Adipocyte (in vitro differentiated cells): ENCODE measurements around the gene APBA1.
"Not testable (repeated sequence)": the region's sequence is repeated elsewhere in the genome, so short reads cannot be mapped to it uniquely, and the experiment has no call there.

Source experiments
- DNase-seq: peaks from one replicate; pipeline ENCODE4 v3.0.0-alpha.2; 2015; ENCODE audit warnings: low read depth
- H3K27me3 ChIP-seq: replicated peaks from 2 replicates; pipeline ENCODE4 v1.7.0; 2013; ENCODE audit warnings: mild to moderate bottlenecking, low read length, moderate library complexity; ENCODE audit not compliant: control insufficient read depth, insufficient read depth
- H3K36me3 ChIP-seq: 2 replicates; pipeline ENCODE4 v1.7.0; 2013; ENCODE audit warnings: low read length, mild to moderate bottlenecking, moderate library complexity; ENCODE audit not compliant: control insufficient read depth, insufficient read depth, severe bottlenecking
- H3K4me1 ChIP-seq: 2 replicates; pipeline ENCODE4 v1.7.0; 2013; ENCODE audit warnings: mild to moderate bottlenecking, low read length, moderate library complexity; ENCODE audit not compliant: control insufficient read depth, insufficient read depth
- H3K4me3 ChIP-seq: 2 replicates; pipeline ENCODE4 v1.7.0; 2013; ENCODE audit warnings: mild to moderate bottlenecking, low read length, moderate library complexity
- H3K9ac ChIP-seq: 2 replicates; pipeline ENCODE4 v1.7.0; 2013; ENCODE audit warnings: mild to moderate bottlenecking, low read length, moderate library complexity
- H3K9me3 ChIP-seq: 2 replicates; pipeline ENCODE4 v1.7.0; 2013; ENCODE audit warnings: mild to moderate bottlenecking, low read length, moderate library complexity; ENCODE audit not compliant: control insufficient read depth

The APBA1 gene

GRCh38 chr9:69440254-69440955, 231.8 kb downstream of the APBA1 start:
- not testable (repeated sequence) for H3K36me3 ChIP-seq, H3K9ac ChIP-seq, DNase-seq, H3K4me1 ChIP-seq, H3K27me3 ChIP-seq, H3K9me3 ChIP-seq, H3K4me3 ChIP-seq

DNA sequence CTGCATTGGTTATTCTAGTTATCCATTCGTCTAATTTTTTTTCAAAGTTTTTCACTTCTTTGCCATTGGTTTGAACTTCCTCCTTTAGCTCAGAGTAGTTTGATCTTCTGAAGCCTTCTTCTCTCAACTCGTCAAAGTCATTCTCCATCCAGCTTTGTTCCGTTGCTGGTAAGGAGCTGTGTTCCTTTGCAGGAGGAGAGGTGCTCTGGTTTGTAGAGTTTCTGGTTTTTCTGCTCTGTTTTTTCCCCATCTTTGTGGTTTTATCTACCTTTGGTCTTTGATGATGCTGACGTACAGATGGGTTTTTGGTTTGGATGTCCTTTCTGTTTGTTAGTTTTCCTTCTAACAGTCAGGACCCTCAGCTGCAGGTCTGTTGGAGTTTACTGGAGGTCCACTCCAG, 232.5 kb downstream of the APBA1 start:
- not testable (repeated sequence) for H3K9ac ChIP-seq, H3K4me1 ChIP-seq, DNase-seq, H3K27me3 ChIP-seq, H3K9me3 ChIP-seq, H3K36me3 ChIP-seq, H3K4me3 ChIP-seq

DNA sequence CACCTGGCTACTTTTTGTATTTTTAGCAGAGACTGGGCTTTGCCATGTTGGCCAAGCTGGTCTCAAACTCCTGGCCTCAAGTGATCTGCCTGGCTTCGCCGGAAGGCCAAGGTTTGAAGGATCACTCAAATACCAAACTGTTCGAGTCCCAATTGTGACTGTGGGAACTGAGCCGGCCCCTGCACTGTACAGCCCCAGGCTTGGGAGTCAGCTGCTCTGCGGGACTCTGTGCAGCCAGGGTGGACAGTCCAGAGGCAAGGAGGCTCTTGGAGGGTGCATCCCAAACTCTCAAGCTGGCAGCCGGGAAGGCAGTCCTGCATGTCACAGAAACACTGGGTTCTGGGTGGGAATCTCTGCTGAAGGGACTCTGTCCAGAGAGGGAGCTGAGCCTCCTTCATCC, 238.2 kb downstream of the APBA1 start:
- Histone ChIP-seq H3K9me3 (no peaks in the 10 kb centered on the region), H3K36me3 (no peaks in the 10 kb centered on the region), H3K27me3 (no peaks in the 10 kb centered on the region), H3K9ac (no peak overlapping the region), H3K4me1 (no peaks in the 10 kb centered on the region), H3K4me3 (no peak overlapping the region)
- no peak for DNase-seq

DNA sequence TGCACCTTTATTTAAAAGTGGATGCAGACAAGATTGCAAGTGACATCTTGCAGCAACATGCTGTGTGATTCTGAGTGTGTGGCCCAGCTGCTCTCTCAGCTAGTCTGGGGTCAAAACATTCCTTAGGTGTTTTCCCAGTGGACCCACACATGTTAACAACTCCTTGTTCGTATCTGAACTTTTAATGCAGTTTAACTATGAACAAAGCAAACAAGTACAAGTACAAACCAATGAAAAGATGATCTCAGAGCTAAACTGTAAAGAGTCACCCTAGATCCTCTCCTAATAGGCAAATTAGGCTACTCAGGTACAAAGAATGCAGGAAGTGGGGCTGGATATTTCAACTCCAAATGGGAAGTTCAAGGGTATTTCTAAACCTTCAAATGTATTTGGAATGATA, 238.8 kb downstream of the APBA1 start:
- H3K4me3 ChIP-seq = no peak overlapping the region

GRCh38 chr9:69432623-69433022, 239.5 kb downstream of the APBA1 start:
- Histone ChIP-seq H3K4me3 (no peak overlapping the region), H3K4me1 (no peaks in the 10 kb centered on the region), H3K9me3 (no peaks in the 10 kb centered on the region), H3K9ac (no peak overlapping the region), H3K27me3 (no peaks in the 10 kb centered on the region), H3K36me3 (no peaks in the 10 kb centered on the region)
- no peak for DNase-seq

More for the DNA sequence above, 238.8 kb downstream of the APBA1 start:
- no peak for DNase-seq
- H3K4me1 ChIP-seq = no peaks in the 10 kb centered on the region
- H3K9ac ChIP-seq = no peak overlapping the region
- H3K27me3 ChIP-seq = no peaks in the 10 kb centered on the region
- H3K9me3 ChIP-seq = no peaks in the 10 kb centered on the region
- H3K36me3 ChIP-seq = no peaks in the 10 kb centered on the region

DNA sequence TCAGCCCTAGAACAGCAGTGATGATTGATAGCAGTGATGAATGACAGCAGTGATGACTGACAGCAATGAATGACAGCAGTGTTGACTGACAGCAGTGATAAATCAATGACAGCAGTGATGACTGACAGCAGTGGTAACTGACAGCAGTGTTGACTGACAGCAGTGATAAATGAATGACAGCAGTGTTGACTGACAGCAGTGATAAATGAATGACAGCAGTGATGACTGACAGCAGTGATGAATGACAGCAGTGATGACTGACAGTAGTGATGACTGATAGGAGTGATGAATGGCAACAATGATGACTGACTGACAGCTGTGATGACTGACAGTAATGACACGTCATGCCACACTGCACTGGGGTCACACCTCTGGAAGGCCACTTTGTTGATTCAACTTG, 240.4 kb downstream of the APBA1 start:
- Histone ChIP-seq H3K36me3 (no peaks in the 10 kb centered on the region), H3K4me1 (no peaks in the 10 kb centered on the region), H3K9me3 (no peaks in the 10 kb centered on the region), H3K9ac (no peak overlapping the region), H3K4me3 (no peak overlapping the region), H3K27me3 (no peaks in the 10 kb centered on the region)
- DNase-seq = no peak

DNA sequence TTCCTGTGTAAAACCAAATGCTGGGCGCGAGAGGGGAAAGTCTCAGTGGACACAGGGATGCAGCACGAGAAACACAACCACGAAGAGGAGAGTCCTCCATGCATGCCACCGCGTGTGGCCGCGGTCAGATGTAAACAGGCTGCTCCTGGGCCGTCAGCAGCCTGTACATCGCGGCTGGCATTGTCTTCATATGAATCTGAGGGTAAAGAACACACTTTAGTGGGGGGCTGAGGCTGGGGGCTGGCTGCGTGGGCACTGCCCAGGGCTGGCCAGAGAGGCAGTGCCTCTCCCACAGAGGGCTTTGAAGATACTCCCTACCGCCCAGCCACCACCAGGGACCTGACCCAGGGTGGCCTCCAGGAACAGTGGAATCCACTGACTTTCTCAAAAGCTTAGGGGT, 241.0 kb downstream of the APBA1 start:
- no peaks in the 10 kb centered on the region for H3K36me3 ChIP-seq
- no peak for DNase-seq
- H3K4me3 ChIP-seq = no peak overlapping the region

GRCh38 chr9:69430206-69430605, 242.0 kb downstream of the APBA1 start:
- DNase-seq = no peak
- H3K9ac ChIP-seq = no peak overlapping the region
- H3K4me1 ChIP-seq = no peaks in the 10 kb centered on the region
- no peaks in the 10 kb centered on the region for H3K9me3 ChIP-seq
- H3K36me3 ChIP-seq = no peaks in the 10 kb centered on the region
- no peak overlapping the region for H3K4me3 ChIP-seq
- no peaks in the 10 kb centered on the region for H3K27me3 ChIP-seq

More for the DNA sequence above, 241.0 kb downstream of the APBA1 start:
- no peaks in the 10 kb centered on the region for H3K9me3 ChIP-seq
- no peaks in the 10 kb centered on the region for H3K27me3 ChIP-seq
- no peaks in the 10 kb centered on the region for H3K4me1 ChIP-seq
- H3K9ac ChIP-seq = no peak overlapping the region

DNA sequence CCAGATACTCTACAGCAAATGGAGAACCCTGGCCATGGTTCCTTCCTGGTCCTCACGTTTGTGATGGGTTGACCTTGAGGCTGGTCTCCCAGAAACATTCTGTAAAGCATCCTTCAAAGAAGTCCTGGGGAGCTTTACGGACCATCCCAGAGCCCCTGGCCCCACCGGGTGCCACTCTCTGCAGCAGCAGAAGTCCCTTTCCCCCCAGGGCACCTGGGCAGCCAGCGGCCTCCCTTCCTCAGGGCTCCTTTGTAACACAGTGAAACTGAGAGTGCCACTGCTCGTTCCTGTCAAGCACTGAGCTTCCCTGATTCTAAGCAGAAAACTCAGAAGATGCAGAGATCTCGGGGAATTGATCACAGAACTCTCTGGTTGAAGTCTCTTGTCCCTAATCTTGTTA, 242.9 kb downstream of the APBA1 start:
- Histone ChIP-seq H3K4me3 (no peak overlapping the region), H3K9ac (no peak overlapping the region), H3K36me3 (no peaks in the 10 kb centered on the region), H3K9me3 (no peaks in the 10 kb centered on the region), H3K4me1 (no peaks in the 10 kb centered on the region), H3K27me3 (no peaks in the 10 kb centered on the region)
- DNase-seq = no peak

- no peaks in the 10 kb centered on the region for H3K36me3 ChIP-seq
- no peak overlapping the region for H3K9ac ChIP-seq
- H3K9me3 ChIP-seq = no peaks in the 10 kb centered on the region
- H3K4me1 ChIP-seq = no peaks in the 10 kb centered on the region
- no peaks in the 10 kb centered on the region for H3K27me3 ChIP-seq
- no peak for DNase-seq
- no peak overlapping the region for H3K4me3 ChIP-seq
Observed at GRCh38 chr9:69428017-69428785, 244.0 kb downstream of the APBA1 start.

DNA sequence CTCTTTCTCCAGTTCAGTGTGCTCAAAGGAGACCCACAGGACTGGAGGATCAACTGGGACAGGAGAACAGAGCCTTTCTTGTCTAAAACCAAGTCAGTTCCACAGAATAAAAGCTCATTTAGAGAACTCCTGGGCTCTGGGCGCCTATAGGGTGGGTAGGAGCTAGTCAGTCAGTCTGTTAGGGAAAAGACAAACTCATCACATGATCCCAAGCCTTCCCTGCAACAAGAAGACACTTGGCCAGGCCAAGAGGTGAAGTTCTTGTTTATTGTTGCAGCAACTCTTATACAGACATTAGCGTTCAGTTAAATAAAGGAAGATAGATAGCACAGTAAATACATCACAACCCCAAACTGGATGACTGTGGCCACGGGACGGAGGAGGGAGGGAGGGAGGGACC, 244.9 kb downstream of the APBA1 start:
- H3K27me3 ChIP-seq = no peaks in the 10 kb centered on the region
- no peaks in the 10 kb centered on the region for H3K4me1 ChIP-seq
- no peaks in the 10 kb centered on the region for H3K36me3 ChIP-seq
- no peak for DNase-seq
- H3K9ac ChIP-seq = no peak overlapping the region
- H3K4me3 ChIP-seq = no peak overlapping the region
- H3K9me3 ChIP-seq = no peaks in the 10 kb centered on the region
